Gastrocnemius medialis (tissue), 4 donors: Measurements from ENCODE around the gene ADGRD1.

Source experiments
- POLR2A ChIP-seq, 2 donors: fragments of 450-650 bp; IDR thresholded peaks; one replicate each; pipeline ENCODE4 v1.6.1; 2017; ENCODE audit warnings: antibody characterized with exemption in 2 of 2, mild to moderate bottlenecking in 2 of 2, moderate library complexity in 2 of 2
- TF ChIP-seq, protein P1 (sequence below), 5 experiments: fragments of 450-650 bp in 3 of 5; fragments of 200-600 bp in 2 of 5; sonication (generic) in 2 of 5; IDR thresholded peaks in 4 of 5; conservative IDR thresholded peaks in 1 of 5; 1 replicate in 4 of 5; 2 replicates in 1 of 5; pipeline ENCODE4 v1.5.1; 2016 to 2019; ENCODE audit warnings: antibody characterized with exemption in 5 of 5, mild to moderate bottlenecking in 3 of 5, moderate library complexity in 3 of 5

DNA sequence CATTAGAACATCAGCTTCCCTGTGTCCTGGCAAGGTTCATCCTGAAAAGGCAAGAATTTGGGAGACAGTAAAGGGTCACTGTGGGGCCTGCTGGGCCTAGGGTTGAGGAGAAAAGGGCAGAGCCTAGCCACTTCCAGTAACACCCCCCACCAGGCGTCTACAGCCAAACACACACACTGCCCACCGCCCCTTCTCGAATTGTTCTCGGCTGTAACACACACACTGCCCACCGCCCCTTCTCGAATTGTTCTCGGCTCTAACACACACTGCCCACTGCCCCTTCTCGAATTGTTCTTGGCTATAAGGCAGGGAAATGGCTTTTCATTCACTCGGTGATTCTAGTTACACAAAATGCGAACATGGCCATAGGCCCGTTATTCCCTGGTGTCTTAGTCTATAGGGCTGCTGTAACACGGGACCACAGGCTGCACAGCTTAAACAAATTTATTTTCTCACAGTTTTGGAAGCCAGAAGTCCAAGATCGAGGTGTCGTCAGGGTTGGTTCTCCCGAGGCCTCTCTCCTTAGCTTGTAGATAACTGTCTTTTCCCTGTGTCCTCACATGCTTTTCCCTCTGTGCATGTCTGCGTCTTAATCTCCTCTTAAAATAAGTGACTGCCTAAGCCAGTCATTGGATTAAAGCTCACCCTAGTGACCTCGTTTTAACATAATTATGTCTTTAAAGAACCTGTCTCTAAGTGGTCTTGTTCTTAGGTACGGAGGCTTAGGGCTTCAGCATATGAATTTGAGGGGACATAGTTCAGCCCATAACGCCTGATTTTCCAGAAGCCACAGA is 171.0 kb downstream of the ADGRD1 start:
- TF ChIP-seq, protein P1, sequence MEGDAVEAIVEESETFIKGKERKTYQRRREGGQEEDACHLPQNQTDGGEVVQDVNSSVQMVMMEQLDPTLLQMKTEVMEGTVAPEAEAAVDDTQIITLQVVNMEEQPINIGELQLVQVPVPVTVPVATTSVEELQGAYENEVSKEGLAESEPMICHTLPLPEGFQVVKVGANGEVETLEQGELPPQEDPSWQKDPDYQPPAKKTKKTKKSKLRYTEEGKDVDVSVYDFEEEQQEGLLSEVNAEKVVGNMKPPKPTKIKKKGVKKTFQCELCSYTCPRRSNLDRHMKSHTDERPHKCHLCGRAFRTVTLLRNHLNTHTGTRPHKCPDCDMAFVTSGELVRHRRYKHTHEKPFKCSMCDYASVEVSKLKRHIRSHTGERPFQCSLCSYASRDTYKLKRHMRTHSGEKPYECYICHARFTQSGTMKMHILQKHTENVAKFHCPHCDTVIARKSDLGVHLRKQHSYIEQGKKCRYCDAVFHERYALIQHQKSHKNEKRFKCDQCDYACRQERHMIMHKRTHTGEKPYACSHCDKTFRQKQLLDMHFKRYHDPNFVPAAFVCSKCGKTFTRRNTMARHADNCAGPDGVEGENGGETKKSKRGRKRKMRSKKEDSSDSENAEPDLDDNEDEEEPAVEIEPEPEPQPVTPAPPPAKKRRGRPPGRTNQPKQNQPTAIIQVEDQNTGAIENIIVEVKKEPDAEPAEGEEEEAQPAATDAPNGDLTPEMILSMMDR (IDR thresholded peaks at IDR 0.05 in 4 of 5, conservative IDR thresholded peaks at IDR 0.05 in 1 of 5), result no peak
- no peak for TF ChIP-seq POLR2A (IDR thresholded peaks at IDR 0.05)
